Thymus (tissue), 11 donors: ENCODE results near the gene LRP11. TPM values are rescaled to one million over a fixed set of nuclear protein-coding genes. Genes with fewer than 3 reads are reported as not detected.

Source experiments
- DNase-seq, 9 donors: peaks; one replicate each; pipeline ENCODE4 v3.0.0-alpha.2; 2013; ENCODE audit warnings: low spot score in 9 of 9, low read depth in 6 of 9, missing footprints in 1 of 9
- H3K27ac ChIP-seq, 2 donors: one replicate each; pipeline ENCODE4 v1.5.1; 2013; ENCODE audit warnings: control low read depth in 1 of 2, low read depth in 1 of 2, low read length in 1 of 2, mild to moderate bottlenecking in 1 of 2, moderate library complexity in 1 of 2
- H3K27me3 ChIP-seq, 2 donors: one replicate each; pipeline ENCODE4 v1.5.1; 2013; ENCODE audit warnings: low read length in 1 of 2; ENCODE audit not compliant: control insufficient read depth in 2 of 2, insufficient read depth in 1 of 2
- H3K36me3 ChIP-seq, 2 donors: one replicate each; pipeline ENCODE4 v1.5.1; 2013; ENCODE audit warnings: low read length in 1 of 2, mild to moderate bottlenecking in 1 of 2, moderate library complexity in 1 of 2; ENCODE audit not compliant: control insufficient read depth in 2 of 2, insufficient read depth in 2 of 2
- H3K4me1 ChIP-seq, 2 donors: one replicate each; pipeline ENCODE4 v1.5.1; 2013; ENCODE audit warnings: low read length in 2 of 2; ENCODE audit not compliant: control insufficient read depth in 2 of 2, insufficient read depth in 2 of 2
- H3K4me3 ChIP-seq, 2 donors: one replicate each; pipeline ENCODE4 v1.5.1; 2013; ENCODE audit warnings: low read length in 2 of 2, control low read depth in 1 of 2, mild to moderate bottlenecking in 1 of 2
- H3K9me3 ChIP-seq, 2 donors: one replicate each; pipeline ENCODE4 v1.5.1; 2013; ENCODE audit warnings: low read length in 1 of 2, mild to moderate bottlenecking in 1 of 2; ENCODE audit not compliant: control insufficient read depth in 2 of 2, insufficient read depth in 1 of 2
- WGBS: extraction: QIAGEN DNeasy Blood & Tissue Kit; methylation state at CpG from one replicate; pipeline ENCODE4 v1.1.7; 2013; 5-methylcytosine and 5-hydroxymethylcytosine counted together
- polyA plus RNA-seq: library from polyadenylated mRNA; stranded (reverse); fragments of 200-250 nt; gene quantifications from one replicate; pipeline ENCODE4 v1.2.3, GENCODE V29; 2013
- total RNA-seq: library from RNA; stranded (reverse); fragments of 120-200 nt; gene quantifications from one replicate; pipeline ENCODE4 v1.2.4, GENCODE V29; 2013
- donor health status: healthy.

LRP11 gene
- total and polyA plus RNA-seq, 2 donors = 2.0 to 10.3 TPM

DNA sequence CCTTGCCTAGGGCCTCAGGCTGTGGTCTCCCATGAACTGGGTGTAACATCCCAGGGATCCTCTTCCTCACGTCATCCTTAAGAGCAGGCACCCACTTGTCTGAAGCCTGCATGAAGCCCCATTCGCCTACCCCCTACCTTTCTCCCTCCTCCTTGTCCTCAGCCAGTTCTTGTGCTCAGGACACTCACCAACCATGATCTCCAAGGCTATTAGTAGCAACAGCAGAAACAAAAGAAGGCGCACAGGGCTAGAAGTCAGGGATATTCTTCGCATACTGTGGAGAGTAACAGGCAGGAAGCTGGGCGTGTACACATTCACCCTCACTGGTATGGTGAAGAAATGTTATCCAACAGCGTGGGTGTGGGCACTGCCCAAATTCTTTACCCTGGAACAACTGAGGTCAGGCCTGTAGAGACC, 26.5 kb upstream of the LRP11 start:
- 92% methylated on average over 6 of the region's 6 CpGs for WGBS
- Histone ChIP-seq H3K27me3 (peaks cover 0 to 5% of the 10 kb centered on the region in 2 donors), H3K4me1 (no peaks in the 10 kb centered on the region), H3K9me3 (no peaks in the 10 kb centered on the region), H3K36me3 (no peaks in the 10 kb centered on the region), H3K27ac (no peak overlapping the region), H3K4me3 (no peak overlapping the region)
- DNase-seq = no peak

- H3K36me3 ChIP-seq = no peaks in the 10 kb centered on the region
- peaks cover 0 to 9% of the 10 kb centered on the region in 2 donors for H3K27me3 ChIP-seq
- no peak overlapping the region for H3K27ac ChIP-seq
- H3K9me3 ChIP-seq = no peaks in the 10 kb centered on the region
- 92% methylated on average over 7 of the region's 7 CpGs for WGBS
- no peak for DNase-seq
- no peaks in the 10 kb centered on the region for H3K4me1 ChIP-seq
- H3K4me3 ChIP-seq = no peak overlapping the region
These were observed 25.2 kb upstream of the LRP11 start for GRCh38 chr6:149889326-149889725.

DNA sequence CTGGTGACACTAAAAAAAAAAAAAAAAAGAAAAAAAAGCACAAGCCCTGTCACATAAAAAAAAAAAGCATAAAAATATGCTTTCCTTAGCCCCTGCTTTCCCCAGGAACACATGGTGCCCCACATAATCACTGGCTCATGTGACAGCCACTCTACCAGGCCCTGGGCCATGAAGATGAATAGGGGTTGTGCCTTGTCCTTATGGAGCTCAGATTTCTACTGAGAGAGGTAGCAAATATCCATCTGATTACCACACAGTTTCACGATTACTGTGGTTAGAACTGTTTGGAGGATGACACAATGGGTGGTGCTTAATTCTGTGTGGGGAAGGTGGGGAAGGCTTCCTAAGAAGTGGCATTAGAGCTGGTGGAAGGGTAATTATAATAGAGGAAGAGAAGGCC, 24.5 kb upstream of the LRP11 start:
- DNase-seq = no peak
- WGBS = 68% methylated on average over 1 of the region's 1 CpG
- no peak overlapping the region for H3K27ac ChIP-seq

DNA sequence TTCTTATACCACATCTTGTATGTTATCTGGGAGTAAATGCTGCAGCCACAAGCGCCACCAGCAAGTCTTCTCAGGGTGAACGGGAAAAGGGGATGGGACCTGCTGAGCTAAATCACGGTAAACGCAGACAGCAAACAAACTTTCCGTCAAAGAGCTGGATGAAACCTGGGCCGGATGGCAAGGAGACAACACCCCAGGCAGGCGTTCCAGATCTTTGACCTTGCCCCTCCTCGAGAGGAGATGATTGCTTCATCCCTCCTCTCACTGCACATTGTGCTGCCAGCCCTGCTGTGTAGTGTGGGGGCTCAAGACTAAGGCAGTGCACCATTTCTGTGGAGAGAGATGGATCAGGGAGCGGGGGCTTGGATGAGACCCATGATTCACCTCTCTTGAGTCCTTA, 23.9 kb upstream of the LRP11 start:
- no peaks in the 10 kb centered on the region for H3K4me1 ChIP-seq
- 95% methylated on average over 9 of the region's 9 CpGs for WGBS
- no peak for DNase-seq
- no peak overlapping the region for H3K27ac ChIP-seq
- H3K36me3 ChIP-seq = no peaks in the 10 kb centered on the region
- H3K27me3 ChIP-seq = peaks cover 0 to 9% of the 10 kb centered on the region in 2 donors
- H3K9me3 ChIP-seq = no peaks in the 10 kb centered on the region
- no peak overlapping the region for H3K4me3 ChIP-seq

More for the DNA sequence above, 24.5 kb upstream of the LRP11 start:
- no peaks in the 10 kb centered on the region for H3K4me1 ChIP-seq
- no peaks in the 10 kb centered on the region for H3K9me3 ChIP-seq
- no peaks in the 10 kb centered on the region for H3K36me3 ChIP-seq
- H3K27me3 ChIP-seq = peaks cover 0 to 9% of the 10 kb centered on the region in 2 donors
- H3K4me3 ChIP-seq = no peak overlapping the region

- no peak overlapping the region for H3K27ac ChIP-seq
- no peaks in the 10 kb centered on the region for H3K4me1 ChIP-seq
- H3K36me3 ChIP-seq = no peaks in the 10 kb centered on the region
- 85% methylated on average over 3 of the region's 3 CpGs for WGBS
- H3K9me3 ChIP-seq = no peaks in the 10 kb centered on the region
- peaks cover 0 to 9% of the 10 kb centered on the region in 2 donors for H3K27me3 ChIP-seq
- no peak for DNase-seq
- no peak overlapping the region for H3K4me3 ChIP-seq
These were observed 23.2 kb upstream of the LRP11 start for GRCh38 chr6:149887343-149887742.

- peaks cover 0 to 12% of the 10 kb centered on the region in 2 donors for H3K27me3 ChIP-seq
- WGBS = 90% methylated on average over 3 of the region's 3 CpGs
- no peak overlapping the region for H3K27ac ChIP-seq
- DNase-seq = no peak
- H3K9me3 ChIP-seq = peaks cover 0 to 3% of the 10 kb centered on the region in 2 donors
- H3K4me3 ChIP-seq = no peak overlapping the region
- no peaks in the 10 kb centered on the region for H3K36me3 ChIP-seq
- no peaks in the 10 kb centered on the region for H3K4me1 ChIP-seq
These were observed 21.7 kb upstream of the LRP11 start for GRCh38 chr6:149885888-149886287.

GRCh38 chr6:149884617-149885016, 20.5 kb upstream of the LRP11 start:
- Histone ChIP-seq H3K4me1 (no peaks in the 10 kb centered on the region), H3K9me3 (peaks cover 0 to 3% of the 10 kb centered on the region in 2 donors), H3K27ac (no peak overlapping the region), H3K36me3 (no peaks in the 10 kb centered on the region), H3K4me3 (no peak overlapping the region), H3K27me3 (peaks cover 0 to 12% of the 10 kb centered on the region in 2 donors)
- no peak for DNase-seq
- WGBS = 92% methylated on average over 7 of the region's 7 CpGs

DNA sequence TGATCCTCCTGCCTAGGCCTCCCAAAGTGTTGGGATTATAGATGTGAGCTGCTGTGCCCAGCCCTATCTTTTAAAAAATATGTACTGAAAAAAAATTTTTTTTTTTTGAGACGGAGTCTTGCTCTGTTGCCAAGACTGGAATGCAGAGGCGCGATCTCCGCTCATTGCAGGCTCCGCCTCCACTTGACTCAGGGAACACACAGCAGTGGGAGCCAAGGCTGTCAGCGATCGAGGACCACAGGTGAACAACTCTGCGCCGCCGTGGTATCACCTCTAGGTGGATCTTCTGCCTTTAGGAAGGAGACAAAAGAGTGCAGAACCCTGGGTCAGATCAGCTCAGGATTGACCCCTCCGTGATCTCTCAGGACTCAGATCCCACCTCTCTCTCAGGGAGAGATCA, 20.1 kb upstream of the LRP11 start:
- Histone ChIP-seq H3K27me3 (peaks cover 0 to 12% of the 10 kb centered on the region in 2 donors), H3K36me3 (no peaks in the 10 kb centered on the region), H3K27ac (no peak overlapping the region), H3K9me3 (peaks cover 0 to 3% of the 10 kb centered on the region in 2 donors), H3K4me3 (no peak overlapping the region), H3K4me1 (no peaks in the 10 kb centered on the region)
- DNase-seq = no peak
- WGBS = 77% methylated on average over 11 of the region's 11 CpGs

DNA sequence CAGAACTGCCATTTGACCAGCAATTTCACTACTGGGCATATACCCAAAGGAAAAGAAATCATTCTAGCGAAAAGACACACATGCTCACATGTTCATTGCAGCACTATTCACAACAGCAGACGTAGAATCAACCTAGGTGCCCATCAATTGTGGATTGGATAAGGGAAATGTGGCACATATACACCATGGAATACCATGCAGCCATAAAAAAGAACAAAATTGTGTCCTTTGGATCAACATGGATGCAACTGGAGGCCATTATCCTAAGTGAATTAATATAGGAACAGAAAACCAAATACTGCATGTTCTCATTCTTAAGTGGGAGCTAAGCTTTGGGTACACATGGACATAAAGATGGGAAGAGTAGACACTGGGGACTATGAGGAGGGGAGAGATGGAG, 17.7 kb upstream of the LRP11 start:
- 97% methylated on average over 2 of the region's 2 CpGs for WGBS
- H3K27ac ChIP-seq = no peak overlapping the region
- no peak overlapping the region for H3K4me3 ChIP-seq
- peaks cover 0 to 3% of the 10 kb centered on the region in 2 donors for H3K9me3 ChIP-seq
- DNase-seq = no peak
- H3K36me3 ChIP-seq = no peaks in the 10 kb centered on the region
- H3K27me3 ChIP-seq = peaks cover 0 to 10% of the 10 kb centered on the region in 2 donors
- no peaks in the 10 kb centered on the region for H3K4me1 ChIP-seq
